HG03025 (cell line): ENCODE data around the gene SUN5.

ENCODE experiments used
- ATAC-seq: cut with Tn5 transposase; IDR thresholded peaks from one replicate; pipeline ENCODE4 v1.9.1; 2021; ENCODE audit warnings: mild to moderate bottlenecking, moderate library complexity; ENCODE audit not compliant: unreplicated experiment, low FRiP score

SUN5 gene

DNA sequence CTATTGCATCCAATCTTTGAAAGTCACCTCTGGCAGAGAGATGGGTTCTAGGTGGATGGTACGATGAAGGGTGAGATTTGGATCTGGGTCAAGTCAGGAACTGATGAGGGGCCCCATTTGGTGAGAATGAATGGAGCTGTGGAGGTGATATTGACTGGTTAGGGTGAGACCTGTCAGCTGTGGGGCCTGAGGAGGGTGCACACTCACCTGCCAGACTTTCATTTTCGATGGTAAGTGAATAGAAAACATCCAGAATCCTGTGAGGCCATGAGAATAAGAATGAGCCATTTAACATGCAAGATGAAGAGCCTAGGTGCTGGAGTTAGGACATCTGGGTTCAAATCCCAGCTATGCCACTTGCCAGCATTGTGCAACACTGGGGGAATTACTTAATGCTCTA is 6.8 kb downstream of the SUN5 start:
- no peak for ATAC-seq

DNA sequence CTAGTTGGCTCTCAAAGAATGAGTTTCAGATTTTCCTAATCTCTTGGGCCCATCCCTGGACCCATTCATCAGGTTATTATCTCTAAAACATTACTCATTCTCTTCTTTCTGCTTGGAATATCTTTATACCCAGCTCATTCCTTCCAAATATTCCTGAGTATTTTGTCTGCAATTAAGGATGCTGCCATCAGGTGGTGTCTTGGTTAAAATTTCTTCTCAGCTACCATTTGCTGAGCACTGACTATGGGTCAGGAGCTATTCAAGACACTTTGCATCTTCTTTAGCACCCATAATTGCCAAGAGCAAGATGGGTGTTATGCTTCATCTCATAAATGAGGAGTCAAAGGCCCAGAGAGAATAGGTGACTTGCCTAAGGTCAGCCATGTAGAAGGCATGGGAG is 8.4 kb downstream of the SUN5 start:
- no peak for ATAC-seq

DNA sequence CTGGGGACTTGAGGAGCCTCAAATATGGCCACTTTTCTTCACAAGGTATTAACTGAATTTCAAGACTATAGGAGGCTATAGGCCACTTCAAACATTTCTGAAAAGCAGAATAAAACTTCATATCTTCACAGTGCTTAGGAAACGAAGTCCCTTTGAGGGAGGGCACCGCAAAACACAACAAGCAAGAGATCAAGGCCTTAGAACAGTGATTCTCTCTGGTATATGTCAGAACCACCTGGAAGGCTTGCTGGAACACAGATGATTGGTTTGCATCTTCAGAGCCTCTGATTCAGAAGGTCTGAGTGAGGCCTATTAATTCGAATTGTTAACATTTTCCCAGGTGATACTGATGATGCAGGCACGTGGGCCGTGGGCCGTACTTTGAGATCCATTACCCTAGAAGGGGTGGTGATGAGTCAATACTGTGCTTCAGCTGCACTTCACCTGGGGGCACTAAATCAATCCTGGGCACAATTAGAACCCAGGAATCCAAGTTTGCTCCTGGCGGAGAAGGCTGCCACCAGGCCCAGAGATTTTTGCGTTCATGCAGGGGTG is 10.7 kb downstream of the SUN5 start:
- ATAC-seq = no peak

DNA sequence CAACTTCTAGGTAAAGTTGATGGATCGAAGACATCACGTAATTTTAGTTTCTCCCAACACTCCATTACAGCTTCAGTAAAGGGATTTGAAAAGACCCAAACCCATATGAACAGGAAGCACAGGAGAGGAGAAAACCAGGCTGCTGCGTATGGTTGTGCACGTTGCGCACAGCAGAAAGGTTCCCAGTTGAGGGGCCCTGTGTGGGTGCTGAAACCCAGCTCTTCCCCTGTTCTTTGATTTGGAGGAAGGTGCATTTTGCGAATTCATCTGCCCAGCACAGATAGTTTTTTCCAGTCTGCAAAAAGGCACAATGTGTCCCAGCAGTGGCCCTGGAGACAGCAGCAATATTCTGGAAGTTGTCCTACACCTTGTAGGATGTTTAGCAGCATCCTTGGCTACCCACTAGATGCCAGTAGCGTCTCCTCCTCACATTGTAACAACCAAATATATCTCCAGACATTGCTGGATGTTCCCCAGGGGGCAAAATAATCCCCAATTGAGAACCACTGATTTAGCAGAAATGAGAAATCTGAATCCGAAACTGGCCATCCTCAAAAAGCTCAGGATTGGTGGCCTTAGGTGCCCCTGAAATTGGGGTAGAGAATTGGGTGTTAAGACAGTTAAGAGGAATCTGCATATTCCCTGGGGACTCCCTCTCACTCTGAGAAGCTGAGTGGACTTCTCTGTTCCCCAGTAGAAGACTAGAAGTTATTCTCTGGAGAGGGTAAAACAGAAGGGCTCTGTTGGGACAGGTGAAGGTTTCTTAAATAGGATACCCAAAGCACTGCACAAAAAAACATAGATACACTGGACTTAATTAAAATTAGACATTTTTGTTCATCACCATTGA is 12.2 kb downstream of the SUN5 start:
- no peak for ATAC-seq

DNA sequence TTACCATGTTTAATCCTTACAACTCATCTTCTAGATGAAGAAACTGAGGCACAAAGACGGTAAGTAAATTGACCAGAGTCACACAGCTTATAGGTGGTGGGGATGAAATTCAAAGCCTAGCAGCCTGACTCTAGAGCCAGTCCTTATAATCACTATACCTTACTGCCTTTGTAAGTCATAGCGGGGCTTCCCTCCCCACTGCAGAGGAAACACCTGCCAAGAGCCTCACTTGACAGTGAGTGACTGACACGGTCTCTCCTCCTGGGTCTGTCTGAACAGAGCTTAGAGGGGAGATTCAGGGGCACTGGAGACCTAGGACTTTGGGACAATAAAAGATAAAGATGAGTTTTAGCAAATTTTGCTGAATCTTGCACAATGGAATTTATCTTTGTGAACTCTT is 12.8 kb downstream of the SUN5 start:
- no peak for ATAC-seq

DNA sequence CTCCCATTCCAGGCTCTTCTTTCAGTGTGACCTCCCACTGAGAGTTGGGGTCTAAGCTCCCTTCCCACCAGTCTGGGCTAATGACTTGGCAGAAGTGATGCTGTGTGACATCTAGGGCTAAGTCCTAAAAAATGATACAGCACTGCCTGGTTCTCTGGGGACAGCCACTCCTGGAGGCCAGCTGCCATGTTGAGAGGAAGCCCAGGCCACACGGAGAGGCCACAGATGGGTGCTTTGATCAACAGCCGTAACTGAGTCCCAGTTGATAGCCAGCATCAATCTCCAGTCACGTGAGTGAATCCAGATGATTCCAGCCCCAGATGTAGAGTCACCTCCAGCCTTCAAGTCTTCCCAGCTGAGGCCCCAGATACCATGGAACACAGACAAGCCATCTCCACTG is 13.8 kb downstream of the SUN5 start:
- no peak for ATAC-seq

DNA sequence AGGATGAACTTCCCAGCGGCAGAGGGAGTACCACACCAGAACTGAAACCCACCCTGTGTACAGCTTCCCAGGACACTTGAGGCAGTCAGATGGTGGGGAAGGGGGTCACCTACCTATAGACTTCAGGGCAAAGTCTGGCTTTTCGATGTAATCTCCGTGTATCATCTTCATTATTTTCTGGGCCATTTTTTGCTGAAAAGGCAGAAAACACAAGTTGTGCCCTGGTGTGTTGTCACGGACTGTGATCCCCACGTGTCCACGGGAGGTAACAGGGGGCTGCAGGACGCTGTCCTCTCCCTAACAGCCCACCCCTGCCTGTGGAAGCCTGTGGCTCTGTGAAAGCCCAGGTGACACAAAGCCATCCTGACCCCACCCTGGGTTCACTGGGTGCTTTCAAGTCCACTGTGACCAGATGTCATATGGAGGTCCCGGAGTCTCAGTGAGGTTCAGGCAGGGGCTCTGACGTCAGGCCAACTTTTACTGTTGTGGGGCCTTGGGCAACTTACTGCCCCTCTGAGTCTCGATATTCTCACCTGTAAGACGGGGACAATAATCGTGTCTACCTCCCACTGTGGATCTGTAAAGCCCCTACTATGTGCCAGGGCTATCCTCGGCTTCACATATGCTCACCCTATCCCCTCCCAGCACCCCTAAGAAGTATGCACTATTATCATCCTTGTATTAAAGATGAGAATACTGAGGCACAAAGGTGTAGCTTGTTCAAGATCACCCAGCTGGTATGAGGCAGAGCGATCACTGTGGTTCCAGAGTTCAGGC is 14.5 kb downstream of the SUN5 start:
- no peak for ATAC-seq

DNA sequence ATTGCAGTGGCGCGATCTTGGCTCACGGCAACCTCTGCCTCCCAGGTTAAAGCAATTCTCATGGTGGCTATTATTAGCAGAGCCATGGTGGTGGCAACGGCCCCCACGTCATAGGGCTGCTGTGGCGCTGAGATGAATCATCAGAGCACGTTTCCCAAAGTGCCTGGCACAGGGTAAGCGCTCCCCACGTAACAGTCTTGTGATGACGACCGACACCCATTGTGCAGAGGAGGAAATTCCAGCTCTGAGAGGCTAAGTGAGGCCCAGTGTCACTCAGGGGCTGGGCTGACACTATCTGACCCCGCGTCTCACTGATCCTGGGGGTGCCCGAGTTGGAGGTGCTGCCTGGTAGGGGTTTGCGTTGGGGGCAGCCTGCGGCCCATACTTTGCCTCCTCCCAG is 16.2 kb downstream of the SUN5 start:
- no peak for ATAC-seq

DNA sequence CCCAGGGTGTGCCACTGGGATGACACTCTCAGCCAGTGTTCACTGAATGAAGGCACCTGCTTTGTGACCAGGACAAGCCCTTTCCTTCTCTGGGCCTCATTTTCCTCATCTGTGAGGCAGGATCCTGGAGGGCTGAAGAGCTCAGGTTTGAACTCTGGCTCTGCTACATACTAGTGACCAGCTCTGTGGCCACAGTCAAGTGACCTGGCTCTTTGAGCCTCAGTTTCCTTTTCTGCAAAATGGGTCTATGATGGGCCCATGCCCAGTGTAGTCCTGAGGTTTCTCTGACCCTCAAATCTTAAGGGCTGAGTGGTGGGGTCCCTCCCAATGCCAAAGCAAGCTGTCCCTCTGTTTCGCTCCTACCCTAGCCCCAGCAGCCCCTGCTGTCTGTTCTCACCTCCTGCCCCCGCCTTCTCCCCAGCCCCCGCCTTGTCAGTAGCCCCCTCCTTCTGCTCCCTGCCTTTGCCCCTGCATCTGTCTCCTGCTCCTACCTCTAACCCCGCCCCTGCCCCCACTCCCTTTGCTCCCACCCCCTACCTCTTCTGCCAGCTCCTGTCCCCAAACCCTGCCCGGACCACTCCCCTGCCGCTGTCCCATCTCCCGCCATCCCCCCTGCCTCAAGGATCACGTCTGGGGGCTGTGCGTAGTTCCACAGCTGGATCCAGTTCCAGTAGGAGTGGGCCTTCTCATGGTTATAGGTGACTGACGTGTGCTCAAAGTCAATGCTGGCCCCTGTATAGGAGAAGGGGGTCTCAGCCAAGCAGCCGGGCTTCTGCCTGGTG is 17.0 kb downstream of the SUN5 start:
- ATAC-seq = no peak

DNA sequence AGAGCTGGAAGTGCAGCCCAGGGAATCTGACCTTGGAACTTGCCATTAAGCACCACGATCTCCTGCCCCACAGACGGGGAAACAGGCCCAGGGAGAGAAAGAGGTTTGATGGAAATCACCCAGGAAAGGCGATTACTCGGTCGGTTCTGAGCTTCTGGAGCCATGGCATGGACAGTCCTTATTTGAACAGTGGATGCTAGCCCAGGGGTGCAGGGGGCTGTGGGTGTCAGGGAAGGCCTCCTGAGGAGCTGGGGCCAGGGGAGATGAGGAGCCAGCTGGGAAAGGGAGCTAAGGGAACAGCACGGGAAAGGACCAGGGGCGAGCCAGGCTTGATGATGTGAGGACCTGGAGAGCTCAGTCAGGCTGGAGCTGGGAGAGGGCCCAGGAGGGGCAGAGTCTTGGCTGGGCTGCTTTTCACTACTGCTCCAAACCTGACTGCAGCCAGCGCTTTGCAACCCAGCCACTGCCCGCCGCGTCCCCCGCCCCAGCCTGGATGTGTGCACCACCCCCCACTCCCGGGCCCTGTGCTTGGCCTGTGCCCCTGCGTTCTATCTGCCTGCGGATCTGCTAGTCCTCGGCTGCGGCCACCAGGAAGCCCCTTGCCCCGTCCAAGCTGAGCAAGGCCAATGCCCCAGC is 17.8 kb downstream of the SUN5 start:
- no peak for ATAC-seq

DNA sequence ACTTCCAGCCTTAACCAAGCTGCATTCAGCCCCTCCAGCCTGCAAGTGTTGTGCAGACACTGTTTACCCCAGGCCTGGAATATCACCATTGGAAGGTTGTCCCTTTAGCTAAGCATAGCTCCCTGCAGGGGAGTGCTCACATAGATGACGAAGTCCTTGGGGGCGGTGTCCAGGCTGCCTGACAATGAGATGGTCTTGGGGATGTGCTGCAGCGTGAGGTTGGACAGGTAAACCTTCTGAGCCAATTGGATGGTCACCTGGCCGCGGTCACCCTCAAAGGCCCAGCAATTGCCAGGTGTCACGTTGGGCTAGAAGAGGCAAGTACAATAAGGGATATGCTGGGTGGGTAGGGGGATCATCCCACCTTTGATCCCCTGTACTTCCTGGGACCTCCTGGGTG is 18.6 kb downstream of the SUN5 start:
- ATAC-seq = no peak

DNA sequence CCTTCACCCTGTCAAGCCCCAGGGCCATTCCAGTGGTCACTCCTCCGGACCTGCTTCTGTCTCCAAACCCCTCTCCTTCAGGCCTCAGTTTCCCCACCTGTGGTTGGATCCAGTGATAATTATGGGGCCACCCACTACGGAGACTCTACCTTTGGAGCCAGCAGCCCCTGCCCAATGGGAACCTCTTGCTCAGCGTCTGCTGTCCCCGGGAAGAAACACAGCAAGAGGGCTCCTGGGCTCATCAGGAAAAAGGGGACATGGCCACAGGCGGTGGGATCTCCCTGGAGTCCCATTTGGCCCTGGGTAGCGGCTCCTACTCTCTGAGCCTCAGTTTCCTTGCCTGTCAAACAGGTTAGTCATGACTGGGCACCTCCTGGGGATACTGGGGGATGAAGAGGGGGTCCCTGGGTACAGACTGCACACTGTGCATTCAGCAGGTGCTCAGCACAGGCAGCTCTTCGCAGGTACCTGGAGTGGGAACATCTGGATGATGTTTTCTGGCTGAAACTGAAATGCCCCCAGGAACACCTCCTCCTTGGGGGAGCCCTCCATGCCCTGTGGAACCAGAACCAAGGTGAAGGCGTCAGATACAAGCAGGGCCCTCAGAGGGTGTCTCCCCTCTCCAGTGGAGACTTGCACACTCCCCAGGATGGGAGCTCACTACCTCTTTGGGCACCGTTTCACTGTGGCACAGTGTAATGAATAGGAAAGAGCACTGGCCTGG is 19.4 kb downstream of the SUN5 start:
- ATAC-seq = no peak

DNA sequence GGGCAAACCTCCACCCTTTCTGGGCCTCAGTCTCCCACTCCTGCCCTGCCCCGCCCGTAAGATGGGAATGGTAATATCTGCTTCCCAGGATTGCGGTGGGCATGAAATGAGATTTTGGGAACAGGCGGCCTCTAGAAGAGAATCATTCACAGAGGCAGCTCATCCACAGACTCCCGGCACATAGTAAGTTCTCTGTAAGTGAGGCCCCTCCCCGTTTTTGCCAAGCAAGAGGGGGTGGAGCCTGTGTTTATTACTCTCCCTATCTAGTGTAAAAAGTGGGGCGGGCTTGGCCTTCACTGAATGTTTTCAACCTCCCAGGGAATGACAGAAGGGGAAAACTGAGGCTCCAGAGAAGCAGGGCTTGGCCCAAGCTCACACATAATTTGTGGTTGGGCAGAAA is 20.0 kb downstream of the SUN5 start:
- no peak for ATAC-seq

DNA sequence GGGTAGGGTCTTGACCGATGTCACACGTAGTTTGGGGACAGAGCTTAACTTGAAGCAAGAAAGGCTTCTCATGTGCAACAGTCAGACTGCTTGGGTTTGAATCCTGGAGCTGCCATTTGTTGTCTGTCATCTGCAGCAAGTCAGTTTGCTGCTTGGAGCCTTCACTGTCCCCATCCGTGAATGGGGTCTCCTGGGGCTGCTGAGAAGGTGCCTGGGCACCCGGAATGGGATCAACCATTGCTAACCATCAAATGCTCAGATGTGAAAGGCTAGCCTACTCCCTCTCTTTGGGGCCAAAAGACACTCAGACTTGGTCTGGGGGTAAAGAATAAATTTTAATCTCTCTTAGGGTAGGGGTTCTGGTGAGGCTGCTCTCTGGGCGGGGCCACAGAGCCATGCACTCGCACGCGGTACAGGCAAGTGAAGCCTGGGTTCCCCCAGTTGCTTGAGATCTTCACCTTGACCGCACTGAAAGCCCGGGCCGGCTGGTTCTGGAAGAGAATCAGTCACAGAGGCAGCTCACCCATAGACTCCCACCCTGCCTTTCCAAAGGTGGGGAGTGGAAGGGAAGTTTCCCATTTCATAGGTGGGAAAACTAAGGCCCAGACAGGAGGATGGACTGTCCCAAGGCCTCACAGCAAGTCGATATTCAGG is 20.6 kb downstream of the SUN5 start:
- ATAC-seq = no peak

DNA sequence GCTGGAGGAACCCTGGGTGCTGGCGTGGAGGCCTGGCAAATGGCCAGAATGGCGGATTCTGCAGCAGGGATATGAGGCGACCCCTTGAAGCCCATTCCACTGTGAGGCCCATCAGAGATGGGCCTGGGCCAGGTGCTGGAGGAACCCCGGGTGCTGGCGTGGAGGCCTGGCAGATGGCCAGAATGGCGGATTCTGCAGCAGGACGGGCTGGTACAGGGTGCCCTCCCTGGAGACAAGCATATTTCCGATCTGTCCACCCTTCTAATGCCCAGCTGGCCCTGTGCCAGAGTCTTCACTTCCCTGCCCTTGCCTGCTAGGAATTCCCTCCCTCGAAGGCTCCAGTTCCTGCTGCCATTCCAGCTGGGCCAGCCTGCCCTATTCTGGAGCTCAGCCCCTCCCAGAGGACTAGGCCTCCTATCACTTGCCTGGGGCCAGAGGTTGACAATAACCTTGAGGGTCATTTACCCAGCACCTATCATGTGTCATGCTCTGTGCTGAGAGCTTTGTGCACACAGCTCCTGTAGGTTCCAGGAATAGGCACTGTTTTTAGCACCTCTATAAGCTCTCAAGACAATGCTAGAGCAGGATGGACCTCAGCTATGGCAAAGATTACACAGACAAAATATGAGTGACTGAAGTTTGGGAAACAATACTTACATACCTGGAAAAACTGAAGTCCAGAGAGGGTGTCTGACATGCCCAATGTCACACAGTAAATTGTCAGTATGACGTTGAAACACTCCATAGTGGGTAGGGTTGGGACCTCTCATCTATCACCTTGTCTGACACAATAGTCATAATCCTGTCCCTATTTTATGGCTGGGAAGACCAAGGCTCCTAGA is 21.4 kb downstream of the SUN5 start:
- no peak for ATAC-seq

DNA sequence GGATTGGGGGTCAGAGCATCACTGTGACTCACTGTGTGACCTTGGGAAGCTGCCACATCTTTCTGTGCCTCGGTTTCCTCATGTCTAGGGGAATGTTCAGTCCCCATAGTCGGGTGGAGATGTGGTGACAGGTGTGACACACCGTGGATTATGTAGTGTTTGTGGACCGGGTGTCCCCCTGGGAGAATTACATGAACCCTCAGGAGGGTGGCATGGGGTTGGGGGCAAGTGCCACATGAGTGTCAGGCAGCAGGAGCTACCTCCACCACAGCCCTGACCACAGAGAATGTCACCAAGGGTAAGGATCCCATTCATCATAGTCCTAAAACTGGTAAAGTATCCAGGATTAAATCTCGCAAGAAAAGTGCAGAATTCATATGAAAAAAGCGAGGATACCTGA is 23.2 kb downstream of the SUN5 start:
- ATAC-seq = no peak

DNA sequence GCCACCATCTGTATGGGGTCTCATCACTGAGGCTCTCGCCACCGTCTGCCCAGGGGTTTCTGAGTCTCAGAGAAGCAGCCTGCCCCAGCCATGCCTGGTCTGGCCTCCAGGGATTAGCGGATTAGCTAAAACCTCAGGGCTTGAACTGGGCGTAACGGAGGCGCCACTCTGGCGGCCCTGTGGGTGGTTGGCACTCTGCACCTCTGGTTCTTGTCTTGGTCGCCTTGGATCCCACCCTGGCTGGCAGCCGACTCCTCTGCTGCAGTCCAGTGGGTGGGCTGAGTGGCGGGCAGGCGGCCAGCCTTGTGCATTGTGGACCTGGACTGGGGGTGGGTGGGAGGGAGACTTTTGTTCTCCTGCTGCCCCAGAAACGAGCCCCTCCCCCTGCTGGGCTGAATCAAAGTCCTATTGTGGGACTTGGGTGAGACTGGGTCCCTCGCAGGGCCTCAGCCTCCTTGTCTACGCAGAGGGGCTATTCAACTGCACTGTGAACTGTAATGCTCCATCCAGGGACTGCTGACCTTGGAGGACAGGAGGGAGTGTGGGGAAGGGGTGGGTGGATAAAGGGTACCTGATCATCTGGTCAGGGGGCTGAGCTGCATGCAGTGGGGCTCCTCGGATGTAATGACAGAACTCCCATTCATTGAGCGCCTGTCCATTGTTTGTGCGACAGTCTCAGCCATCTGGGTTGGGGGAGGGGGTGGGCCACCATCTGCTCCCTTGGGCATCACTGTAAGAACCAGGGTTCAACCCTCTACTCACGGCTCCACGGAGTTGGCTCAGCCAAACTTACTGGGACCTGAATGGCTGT is 23.9 kb downstream of the SUN5 start:
- ATAC-seq = no peak
